ENCODE results near the gene CCDC201.

DNA sequence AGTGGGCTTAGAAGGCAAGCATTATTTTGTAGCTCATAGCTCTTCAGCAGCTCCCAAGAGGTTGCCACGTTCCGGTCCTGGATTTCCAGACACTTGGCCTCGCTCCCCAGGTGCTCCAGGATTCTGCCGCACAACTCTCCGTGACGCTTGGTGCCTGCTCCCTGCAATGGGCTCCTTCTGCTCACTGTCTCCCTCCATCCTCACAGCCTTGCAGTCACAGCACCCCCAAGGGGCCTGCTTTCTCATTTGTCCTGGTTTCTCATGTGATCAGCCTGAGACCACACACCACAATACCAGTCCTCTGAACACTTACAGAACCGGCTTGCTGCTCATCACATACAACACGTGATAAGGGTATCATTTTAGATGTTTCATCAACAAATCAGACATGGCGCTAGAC lies 38.4 kb upstream of the CCDC201 start:
- TF ChIP-seq POLR2AphosphoS5 (IDR thresholded peaks at IDR 0.05; ENCODE audit: borderline replicate concordance, low read depth, low read length) (no peak), EZH2 (IDR thresholded peaks at IDR 0.05) (no peak), FOXP2 (optimal IDR thresholded peaks at IDR 0.05; ENCODE audit: control extremely low read depth, extremely low read length, insufficient read depth) (no peak)
